Inflammatory macrophage treated with lipopolysaccharide for 1 hour (primary cell): ENCODE data around the gene TTYH3.
"Not testable (repeated sequence)": the region's sequence is repeated elsewhere in the genome, so short reads cannot be mapped to it uniquely, and the experiment has no call there.

Experiments
- DNase-seq, 2 donors: peaks; one replicate each; pipeline ENCODE4 v3.0.0-alpha.2; 2020 to 2022

TTYH3 gene

GRCh38 chr7:2666588-2667250, 34.9 kb downstream of the TTYH3 start:
- DNase-seq = no peak

GRCh38 chr7:2667843-2668242, 36.1 kb downstream of the TTYH3 start:
- no peak for DNase-seq

- DNase-seq = no peak
Measured at GRCh38 chr7:2668401-2668800, 36.6 kb downstream of the TTYH3 start.

- no peak for DNase-seq
Measured at GRCh38 chr7:2670171-2670570, 38.4 kb downstream of the TTYH3 start.

- peak in 1 of 2 donors; percentile 81 for DNase-seq
Measured at GRCh38 chr7:2670720-2671391, 39.1 kb downstream of the TTYH3 start.

- DNase-seq = not testable (repeated sequence)
Measured at GRCh38 chr7:2673214-2673613, 41.4 kb downstream of the TTYH3 start.

GRCh38 chr7:2673934-2674333, 42.1 kb downstream of the TTYH3 start:
- DNase-seq = no peak

GRCh38 chr7:2675256-2675764, 43.5 kb downstream of the TTYH3 start:
- no peak for DNase-seq

GRCh38 chr7:2676576-2676975, 44.8 kb downstream of the TTYH3 start:
- DNase-seq = not testable (repeated sequence)

GRCh38 chr7:2678454-2678853, 46.7 kb downstream of the TTYH3 start:
- not testable (repeated sequence) for DNase-seq

- DNase-seq = not testable (repeated sequence)
Measured at GRCh38 chr7:2679135-2680127, 47.6 kb downstream of the TTYH3 start.

GRCh38 chr7:2680256-2680655, 48.5 kb downstream of the TTYH3 start:
- DNase-seq = no peak

GRCh38 chr7:2680792-2681490, 49.2 kb downstream of the TTYH3 start:
- DNase-seq = peak; percentile 55 to 90

GRCh38 chr7:2681929-2682799, 50.4 kb downstream of the TTYH3 start:
- no peak for DNase-seq

GRCh38 chr7:2684501-2684900, 52.7 kb downstream of the TTYH3 start:
- DNase-seq = no peak

- no peak for DNase-seq
Measured at GRCh38 chr7:2686101-2686500, 54.3 kb downstream of the TTYH3 start.

GRCh38 chr7:2687338-2687869, 55.6 kb downstream of the TTYH3 start:
- no peak for DNase-seq

- peak in 1 of 2 donors; percentile 52 for DNase-seq
Measured at GRCh38 chr7:2687881-2688318, 56.1 kb downstream of the TTYH3 start, which contains the start of gene AMZ1. AMZ1 (plus strand) TSS chr7:2688202; CDS start chr7:2700452, 12,250 bp downstream.

GRCh38 chr7:2688409-2689342, 56.9 kb downstream of the TTYH3 start:
- DNase-seq = no peak

GRCh38 chr7:2689343-2689847, 57.6 kb downstream of the TTYH3 start:
- no peak for DNase-seq
